ENCODE measurements around the gene ELK4.
"Not testable (repeated sequence)": the region's sequence is repeated elsewhere in the genome, so short reads cannot be mapped to it uniquely, and the experiment has no call there.

Gene ELK4

GRCh38 chr1:205664399-205665017 lies 32.7 kb upstream of the ELK4 start:
- no peak for DNase-seq (ENCODE audit: low spot score)

- DNase-seq (ENCODE audit: low spot score): no peak
Measured at GRCh38 chr1:205663286-205663936, 31.6 kb upstream of the ELK4 start.

- DNase-seq (ENCODE audit: low spot score): no peak
Measured at GRCh38 chr1:205662791-205663190, 31.0 kb upstream of the ELK4 start.

- no peak for DNase-seq (ENCODE audit: low spot score)
Measured at GRCh38 chr1:205662135-205662738, 30.4 kb upstream of the ELK4 start.

- DNase-seq (ENCODE audit: low spot score): no peak
Measured at GRCh38 chr1:205661429-205662134, 29.8 kb upstream of the ELK4 start.

- no peak for DNase-seq (ENCODE audit: low spot score)
Measured at GRCh38 chr1:205660361-205660760, 28.6 kb upstream of the ELK4 start.

GRCh38 chr1:205658943-205659581 lies 27.3 kb upstream of the ELK4 start:
- peak; percentile 90 for DNase-seq (ENCODE audit: low spot score)

GRCh38 chr1:205656236-205656635 lies 24.4 kb upstream of the ELK4 start:
- DNase-seq (ENCODE audit: low spot score): no peak

- no peak for DNase-seq (ENCODE audit: low spot score)
Measured at GRCh38 chr1:205652984-205653383, 21.2 kb upstream of the ELK4 start.

- DNase-seq (ENCODE audit: low spot score): no peak
Measured at GRCh38 chr1:205650241-205650640, 18.4 kb upstream of the ELK4 start.

- DNase-seq (ENCODE audit: low spot score): no peak
Measured at GRCh38 chr1:205645519-205645918, 13.7 kb upstream of the ELK4 start.

GRCh38 chr1:205642679-205643307 lies 11.0 kb upstream of the ELK4 start:
- no peak for DNase-seq (ENCODE audit: low spot score)

GRCh38 chr1:205639567-205639966 lies 7.8 kb upstream of the ELK4 start:
- no peak for DNase-seq (ENCODE audit: low spot score)

- DNase-seq (ENCODE audit: low spot score): no peak
Measured at GRCh38 chr1:205637854-205638468, 6.2 kb upstream of the ELK4 start.

- DNase-seq (ENCODE audit: low spot score): no peak
Measured at GRCh38 chr1:205636732-205637131, 4.9 kb upstream of the ELK4 start.

- DNase-seq (ENCODE audit: low spot score): not testable (repeated sequence)
Measured at GRCh38 chr1:205636138-205636530, 4.3 kb upstream of the ELK4 start.

GRCh38 chr1:205633421-205633976 lies 1.7 kb upstream of the ELK4 start:
- DNase-seq (ENCODE audit: low spot score): no peak

- DNase-seq (ENCODE audit: low spot score): no peak
Measured at GRCh38 chr1:205632669-205633169, 908 bp upstream of the ELK4 start.

- DNase-seq (ENCODE audit: low spot score): peak; percentile 48
Measured at GRCh38 chr1:205631010-205631767, 622 bp downstream of the ELK4 start.

GRCh38 chr1:205630651-205631009 lies 1.2 kb downstream of the ELK4 start:
- no peak for DNase-seq (ENCODE audit: low spot score)

Measured in AG08395 (cell line).